C4-2B (cell line): ENCODE data around the gene C1QL4.

ENCODE experiments used
- CTCF ChIP-seq: fragments of 450-650 bp; conservative IDR thresholded peaks from 2 replicates; pipeline ENCODE4 v1.5.1; 2017; ENCODE audit warnings: mild to moderate bottlenecking
- ZFX ChIP-seq: fragments of 450-650 bp; IDR thresholded peaks from 2 replicates; pipeline ENCODE4 v1.6.1; 2017

GRCh38 chr12:49346659-49347310 lies 9.8 kb upstream of the C1QL4 start, which contains the start of gene DNAJC22:
- no peak for TF ChIP-seq CTCF
- 0 out of 2 replicates have a peak, but pooled peaks have one; percentile 31 for TF ChIP-seq ZFX
